ENCODE measurements around the gene CSTF1. TPM values are rescaled to one million over a fixed set of nuclear protein-coding genes. Genes with fewer than 3 reads are reported as not detected.
"Not testable (repeated sequence)": the region's sequence is repeated elsewhere in the genome, so short reads cannot be mapped to it uniquely, and the experiment has no call there.

Gene CSTF1
- total RNA-seq, 1 donor from 2014 or later, result 19.5 TPM

DNA sequence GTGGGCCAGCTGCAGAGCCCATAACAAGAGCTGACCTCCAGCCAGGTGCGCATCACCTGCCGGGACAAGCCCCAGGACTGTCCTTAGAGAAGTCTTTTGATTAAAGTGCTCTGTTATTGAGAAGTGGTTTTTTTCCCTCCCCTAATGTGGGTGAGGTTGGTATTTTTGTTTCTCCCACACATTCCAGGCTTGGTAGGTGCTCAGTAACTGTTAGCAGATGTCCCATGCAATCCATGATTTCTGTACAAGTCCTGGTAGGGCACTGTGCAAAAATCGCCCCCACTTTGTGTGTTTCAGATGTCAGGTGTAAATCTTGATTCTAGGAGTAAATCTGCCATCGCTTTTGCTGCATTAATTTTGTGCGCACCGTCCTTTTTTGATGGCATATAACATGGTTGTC, 29.0 kb upstream of the CSTF1 start:
- no peak for DNase-seq
- no peak for ATAC-seq
- intact Hi-C loops (cut with micrococcal nuclease), result no loop called here

DNA sequence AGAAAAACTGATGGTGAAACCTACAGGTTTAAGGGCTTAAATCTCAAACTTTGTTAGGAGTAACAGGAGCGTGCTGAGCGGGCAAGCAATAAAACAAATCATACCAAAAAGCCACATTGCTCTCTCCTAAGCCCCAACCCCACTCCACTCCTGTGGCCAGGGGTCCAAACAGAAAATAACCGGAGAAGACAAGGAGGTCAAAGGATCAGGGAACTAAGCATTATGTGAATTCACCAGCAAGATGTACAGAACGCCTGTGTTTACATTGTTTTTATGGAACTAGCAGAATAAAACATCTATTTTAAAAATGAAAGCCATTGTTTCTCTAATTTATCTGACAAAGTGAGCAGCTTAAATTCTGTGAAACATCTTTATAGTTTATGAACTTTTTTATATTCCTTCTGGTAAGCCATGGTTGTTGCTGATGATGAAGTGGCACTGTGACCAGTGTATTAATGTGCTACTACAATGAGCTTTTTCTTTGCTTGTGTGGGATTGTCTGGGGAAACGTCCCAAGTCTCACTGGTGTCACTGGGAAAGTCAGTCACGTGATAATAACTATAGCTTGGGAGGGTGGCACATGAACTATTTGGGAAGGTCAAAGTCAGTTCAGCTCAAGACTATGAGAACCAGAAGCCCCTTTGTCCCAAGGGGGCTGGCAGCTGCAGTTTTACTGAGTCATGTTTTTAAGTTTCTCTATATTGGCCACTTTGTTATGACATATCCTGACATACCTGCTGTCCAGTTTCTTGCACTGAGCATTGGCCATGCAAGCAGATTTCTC, 23.9 kb upstream of the CSTF1 start:
- DNase-seq, result no peak
- ATAC-seq, result no peak
- intact Hi-C loops (cut with micrococcal nuclease), result no loop called here

DNA sequence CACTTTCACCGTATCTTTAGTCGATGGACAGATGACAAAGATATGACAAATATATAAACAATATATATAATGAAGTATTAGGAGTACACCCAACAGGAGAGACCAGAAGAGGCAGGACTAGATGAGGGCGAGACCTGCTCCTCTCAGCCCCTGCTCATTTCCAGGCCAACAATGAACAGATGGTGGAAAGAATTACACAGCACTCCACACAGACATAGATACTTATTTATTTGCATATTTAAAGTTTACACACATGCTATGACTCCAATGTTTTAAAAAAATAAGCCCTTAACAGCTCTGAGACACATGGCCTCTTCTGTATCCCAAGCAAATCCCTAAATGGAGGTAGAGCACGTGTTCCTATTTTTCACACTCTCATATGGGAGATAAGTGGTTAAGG, 23.3 kb upstream of the CSTF1 start:
- ATAC-seq, result no peak
- DNase-seq, result no peak
- intact Hi-C loops (cut with micrococcal nuclease), result no loop called here

DNA sequence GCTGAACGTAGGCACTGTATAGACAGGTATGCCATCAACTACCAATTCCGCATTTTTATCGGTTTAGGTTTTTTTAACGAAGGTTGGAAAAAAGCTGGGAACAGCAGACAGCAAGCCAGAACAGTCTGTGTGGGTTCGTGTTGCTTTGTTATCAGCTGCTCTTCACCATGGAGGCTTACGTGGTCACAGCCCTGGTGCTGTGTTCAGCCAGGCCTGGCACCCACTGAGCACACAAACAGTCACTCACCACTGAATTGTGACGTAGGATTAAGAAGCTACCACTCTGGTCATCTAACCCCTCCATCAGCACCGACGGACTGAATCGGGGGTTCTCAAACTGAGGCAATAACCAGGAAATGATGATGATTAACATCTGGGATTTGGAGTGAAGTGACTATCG, 20.5 kb upstream of the CSTF1 start:
- intact Hi-C loops (cut with micrococcal nuclease), result no loop called here
- no peak for DNase-seq
- peak; percentile 66 for ATAC-seq

DNA sequence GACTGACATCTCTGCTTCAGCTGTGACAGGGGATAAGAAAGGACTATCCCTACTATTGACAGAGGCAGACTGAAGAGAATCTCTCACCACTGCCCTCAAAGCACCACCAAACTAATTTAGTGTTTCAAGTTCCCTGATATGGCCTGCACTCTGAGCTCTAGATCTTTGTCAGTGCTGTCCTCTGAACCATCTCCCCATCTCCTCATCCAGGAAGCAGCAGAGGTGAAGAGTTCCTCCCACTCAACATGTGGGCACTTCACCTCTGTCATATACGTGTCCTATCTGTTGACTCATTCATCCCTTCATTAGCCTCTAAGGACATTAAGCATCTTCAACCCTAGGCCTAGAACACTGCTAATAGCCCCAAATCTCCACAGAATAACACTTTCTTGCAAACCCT, 19.6 kb upstream of the CSTF1 start:
- ATAC-seq, result no peak
- DNase-seq, result no peak
- intact Hi-C loops (cut with micrococcal nuclease), result no loop called here

DNA sequence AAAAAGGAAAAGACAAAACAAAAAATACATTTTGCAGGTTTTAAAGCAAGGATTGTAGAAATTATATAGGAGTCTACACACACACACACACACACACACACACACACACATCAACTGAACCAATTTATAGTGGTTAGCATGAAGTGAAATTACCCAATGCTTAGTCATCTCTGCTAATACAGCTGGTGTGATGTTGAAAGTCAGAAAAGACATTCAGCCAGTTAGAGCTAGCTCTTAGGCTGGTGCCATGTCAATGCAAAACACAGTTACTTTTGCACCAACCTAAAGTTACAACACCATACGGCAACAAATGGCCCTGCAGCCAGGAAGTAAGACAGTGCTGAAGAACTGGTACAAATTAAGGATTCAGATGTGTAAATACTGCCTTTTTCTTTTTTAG, 18.5 kb upstream of the CSTF1 start:
- no peak for DNase-seq
- no peak for ATAC-seq
- intact Hi-C loops (cut with micrococcal nuclease), result no loop called here

DNA sequence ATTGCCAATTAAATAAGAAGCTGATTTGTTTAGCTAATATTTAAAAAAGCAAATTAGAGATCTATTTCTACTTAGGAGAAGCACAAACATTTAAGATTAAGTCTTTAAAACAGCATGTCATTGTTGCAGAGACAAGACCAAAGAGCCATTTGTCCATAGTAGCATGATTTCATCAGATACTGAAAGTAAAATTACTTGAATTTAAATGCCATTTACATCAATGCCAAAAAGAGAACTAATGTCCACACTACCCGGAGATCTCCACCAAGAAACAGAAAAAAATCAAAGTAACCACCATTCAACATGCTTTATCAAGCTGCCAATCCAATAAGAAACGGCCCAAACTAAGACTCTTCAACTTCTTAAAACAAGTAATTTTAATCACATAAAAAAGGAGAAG, 16.1 kb upstream of the CSTF1 start:
- no peak for ATAC-seq
- no peak for DNase-seq
- intact Hi-C loops (cut with micrococcal nuclease), result no loop called here

DNA sequence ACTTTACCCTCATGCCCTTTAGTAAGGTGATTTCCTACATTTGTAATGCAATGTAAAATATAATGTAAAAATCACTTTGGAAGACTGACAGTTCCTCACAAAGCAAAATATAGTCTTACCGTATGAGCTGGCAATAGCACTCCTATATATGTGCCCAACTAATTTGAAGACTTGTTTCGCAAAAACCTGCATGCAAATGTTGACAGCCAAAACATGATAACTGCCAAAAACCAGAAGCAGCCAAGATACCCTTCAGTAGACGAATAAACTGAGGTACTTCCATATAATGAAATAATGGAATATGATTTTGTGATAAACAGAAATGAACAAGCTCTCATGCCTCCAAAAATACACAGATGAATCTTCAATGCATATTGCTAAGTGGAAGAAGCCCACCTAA, 14.1 kb upstream of the CSTF1 start:
- DNase-seq, result no peak
- intact Hi-C loops (cut with micrococcal nuclease), result no loop called here
- no peak for ATAC-seq

DNA sequence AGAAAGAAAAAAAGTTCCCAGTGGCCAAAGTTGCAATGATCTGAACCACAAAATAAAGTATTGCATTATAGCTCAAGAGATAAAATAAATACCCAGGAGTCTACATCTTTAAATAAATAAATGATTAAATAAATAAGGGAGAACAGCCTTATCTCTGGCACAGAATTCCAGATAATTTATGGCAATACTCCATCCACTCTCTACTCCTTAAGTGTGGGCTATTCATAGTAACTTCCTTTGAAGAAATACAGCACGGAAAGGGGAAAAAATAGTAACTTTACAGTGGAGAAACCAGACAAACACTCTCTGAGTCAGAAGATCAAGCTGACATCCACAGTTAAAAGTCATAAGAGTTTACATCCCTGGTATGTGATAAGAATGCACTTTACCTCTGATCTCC, 12.1 kb upstream of the CSTF1 start:
- no peak for DNase-seq
- ATAC-seq, result no peak
- intact Hi-C loops (cut with micrococcal nuclease), result no loop called here

DNA sequence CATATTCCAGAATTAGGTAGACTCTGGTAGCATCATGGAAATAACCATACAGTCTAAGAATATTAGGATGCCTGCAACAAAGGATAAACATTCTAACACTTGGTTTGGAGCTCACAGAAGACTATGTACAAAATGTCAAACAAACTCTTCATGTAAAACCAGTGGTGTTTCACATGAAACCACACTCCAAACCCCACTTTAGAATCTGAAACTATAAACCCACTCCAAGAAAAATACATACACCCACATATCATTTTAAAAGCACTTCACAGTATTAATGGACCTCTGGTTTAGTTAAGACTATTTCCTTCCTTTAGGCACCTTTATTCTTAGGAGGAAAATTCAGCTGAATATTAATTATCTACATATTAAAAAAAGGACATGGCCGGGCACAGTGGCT, 10.9 kb upstream of the CSTF1 start:
- DNase-seq (no peak), ATAC-seq (no peak)
- intact Hi-C loops (cut with micrococcal nuclease), result no loop called here

DNA sequence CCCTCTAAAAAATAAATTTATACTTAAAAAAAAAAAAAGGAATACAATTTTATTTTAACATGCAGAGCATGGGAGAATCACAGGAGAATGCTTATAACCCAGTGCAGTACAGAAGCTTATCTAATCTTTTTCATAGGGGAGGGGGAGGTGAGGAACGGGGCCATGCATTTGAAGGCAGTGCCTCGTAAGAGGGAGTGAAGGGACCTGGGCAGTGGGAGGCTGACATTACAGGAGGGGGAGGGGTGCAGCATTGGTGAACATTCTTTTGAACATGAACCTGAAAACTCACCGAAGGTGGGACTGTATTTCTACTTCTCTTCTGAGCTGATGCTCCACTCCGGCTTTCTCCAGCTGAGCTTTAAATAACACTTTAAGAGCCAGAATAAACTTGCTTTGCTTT, 9.7 kb upstream of the CSTF1 start:
- intact Hi-C loops (cut with micrococcal nuclease), result no loop called here
- no peak for ATAC-seq
- DNase-seq, result no peak

DNA sequence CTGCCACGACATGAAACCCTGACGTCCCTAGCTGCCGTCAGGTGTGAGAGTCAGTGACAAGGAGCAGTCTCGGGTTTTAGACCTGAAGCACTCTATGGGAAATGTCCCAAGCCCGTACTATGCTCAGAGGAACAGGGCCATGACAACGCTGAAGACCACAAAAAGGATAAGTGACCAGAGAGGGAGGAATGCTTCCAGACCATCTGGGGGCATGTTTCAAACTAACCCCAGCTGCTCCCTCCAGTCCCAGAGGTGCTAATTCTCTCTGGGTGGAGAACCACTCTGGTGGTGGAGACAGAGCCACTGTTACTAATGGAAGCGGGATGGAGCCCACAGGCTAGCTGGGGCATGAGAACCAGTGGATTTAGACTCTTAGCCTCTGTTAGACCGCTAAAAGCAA, 9.1 kb upstream of the CSTF1 start:
- no peak for ATAC-seq
- DNase-seq, result no peak
- intact Hi-C loops (cut with micrococcal nuclease), result no loop called here

DNA sequence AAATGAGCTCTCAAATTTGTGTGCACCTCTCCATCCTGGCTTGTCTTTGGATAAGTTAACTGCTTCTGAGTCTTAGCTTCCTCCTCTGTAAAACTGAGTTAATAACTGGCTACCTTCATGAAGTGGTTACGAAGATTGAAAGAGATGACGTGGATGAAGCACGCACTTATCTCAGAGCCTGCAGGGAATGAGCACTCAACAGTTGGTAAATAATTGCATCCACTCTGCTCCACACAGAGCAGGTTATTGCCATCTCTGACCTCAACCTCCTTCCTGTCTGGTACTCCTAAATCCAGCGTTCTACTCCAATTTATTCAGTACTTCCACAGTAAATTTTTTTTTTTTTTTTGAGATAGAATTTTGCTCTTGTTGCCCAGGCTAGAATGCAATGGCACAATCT, 7.3 kb upstream of the CSTF1 start:
- intact Hi-C loops (cut with micrococcal nuclease), result no loop called here
- ATAC-seq, result no peak
- no peak for DNase-seq

DNA sequence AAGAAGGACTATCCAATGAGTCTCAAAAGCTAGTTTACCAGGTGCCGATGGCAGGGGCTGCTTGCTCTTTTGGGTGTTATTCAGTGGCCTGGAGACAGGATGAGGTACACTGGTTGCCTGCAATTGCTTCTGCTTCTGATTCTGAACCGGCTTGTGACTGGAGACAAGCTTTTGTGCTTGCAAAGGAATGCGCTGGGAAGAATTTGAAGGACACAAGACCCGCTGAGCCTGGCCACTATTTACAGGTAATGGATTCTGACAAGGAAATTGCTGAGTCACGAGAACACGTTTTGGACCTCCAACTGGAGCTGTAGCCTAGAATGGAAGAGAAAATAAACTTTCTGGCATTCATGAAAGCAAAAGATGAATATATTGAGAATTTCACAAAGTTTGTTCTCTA, 6.2 kb upstream of the CSTF1 start:
- intact Hi-C loops (cut with micrococcal nuclease), result no loop called here
- ATAC-seq (no peak), DNase-seq (no peak)

DNA sequence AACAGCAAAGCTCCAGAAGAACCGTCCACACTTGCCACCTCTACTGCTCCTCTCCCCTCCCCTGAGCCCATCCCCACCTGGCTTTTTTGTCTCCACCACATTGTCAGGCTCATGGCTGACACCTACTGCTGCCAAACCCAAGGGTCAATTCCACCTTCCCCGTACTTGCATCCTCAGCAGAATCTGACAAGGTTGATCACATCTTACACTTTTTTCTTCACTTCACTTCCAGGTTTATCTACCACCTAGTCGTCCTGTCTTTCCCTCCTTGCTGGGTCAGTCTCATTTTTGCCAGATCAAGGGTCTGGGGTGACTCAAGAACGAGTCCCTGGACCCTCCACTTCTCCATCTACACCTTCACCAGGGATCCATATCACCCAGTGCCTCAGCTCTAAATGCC, 3.6 kb upstream of the CSTF1 start:
- intact Hi-C loops (cut with micrococcal nuclease), result no loop called here
- DNase-seq, result no peak
- ATAC-seq, result no peak

DNA sequence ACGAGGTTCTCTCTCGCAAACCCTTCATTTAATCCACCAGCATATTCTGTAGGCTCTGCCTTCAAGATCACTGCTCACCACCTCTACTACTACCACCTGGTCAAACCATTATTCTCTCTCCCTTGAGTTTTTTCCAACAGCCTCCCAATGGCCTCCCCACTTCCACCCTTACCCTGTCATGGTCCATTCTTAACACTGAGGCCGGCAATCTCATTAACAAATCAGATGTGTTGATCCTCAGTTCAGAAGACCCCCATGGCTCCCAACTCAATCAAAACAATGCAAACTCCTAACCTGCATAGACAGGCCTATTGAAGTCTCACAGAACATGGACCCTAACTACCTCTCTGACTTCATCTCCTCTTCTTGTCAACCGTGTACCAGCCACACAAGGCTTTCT, 2.6 kb upstream of the CSTF1 start:
- no peak for ATAC-seq
- intact Hi-C loops (cut with micrococcal nuclease), result no loop called here
- DNase-seq, result no peak

DNA sequence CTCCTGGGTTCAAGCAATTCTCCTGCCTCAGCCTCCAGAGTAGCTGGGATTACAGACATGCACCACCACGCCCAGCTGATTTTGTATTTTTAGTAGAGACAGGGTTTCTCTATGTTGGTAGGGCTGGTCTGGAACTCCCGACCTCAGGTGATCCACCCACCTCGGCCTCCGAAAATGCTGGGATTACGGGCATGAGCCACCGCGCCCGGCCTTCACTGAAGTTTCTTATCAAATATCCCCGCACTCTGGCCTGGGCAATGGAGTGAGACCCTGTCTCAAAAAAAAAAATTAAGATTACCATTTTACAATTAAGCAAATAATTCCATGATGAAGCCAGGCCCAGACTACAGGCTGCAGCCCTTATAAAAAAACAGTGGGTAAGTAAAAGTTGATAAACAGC, 2.0 kb upstream of the CSTF1 start:
- DNase-seq; ATAC-seq; intact Hi-C loops (cut with micrococcal nuclease): not testable (repeated sequence)

DNA sequence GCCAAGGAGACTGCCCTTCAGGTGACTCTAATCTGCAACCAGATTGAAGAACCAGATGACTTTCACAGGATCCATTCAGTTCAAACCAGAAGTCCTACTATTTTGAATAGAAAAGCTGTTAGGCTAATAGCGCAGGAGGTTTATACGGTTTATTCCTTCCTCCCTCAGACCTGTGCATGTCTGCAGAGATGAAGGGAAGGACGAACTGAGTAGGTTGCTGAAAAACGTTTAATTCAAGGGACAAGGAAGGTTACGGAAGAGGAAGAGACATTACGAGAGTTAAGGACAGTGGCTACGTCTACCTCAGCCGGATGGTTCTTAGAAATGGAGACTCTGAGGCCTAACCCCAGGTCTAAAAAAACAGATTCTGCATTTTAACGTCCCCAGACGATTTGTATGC, 1.4 kb upstream of the CSTF1 start:
- ATAC-seq (no peak), DNase-seq (no peak)
- intact Hi-C loops (cut with micrococcal nuclease), result no loop called here

DNA sequence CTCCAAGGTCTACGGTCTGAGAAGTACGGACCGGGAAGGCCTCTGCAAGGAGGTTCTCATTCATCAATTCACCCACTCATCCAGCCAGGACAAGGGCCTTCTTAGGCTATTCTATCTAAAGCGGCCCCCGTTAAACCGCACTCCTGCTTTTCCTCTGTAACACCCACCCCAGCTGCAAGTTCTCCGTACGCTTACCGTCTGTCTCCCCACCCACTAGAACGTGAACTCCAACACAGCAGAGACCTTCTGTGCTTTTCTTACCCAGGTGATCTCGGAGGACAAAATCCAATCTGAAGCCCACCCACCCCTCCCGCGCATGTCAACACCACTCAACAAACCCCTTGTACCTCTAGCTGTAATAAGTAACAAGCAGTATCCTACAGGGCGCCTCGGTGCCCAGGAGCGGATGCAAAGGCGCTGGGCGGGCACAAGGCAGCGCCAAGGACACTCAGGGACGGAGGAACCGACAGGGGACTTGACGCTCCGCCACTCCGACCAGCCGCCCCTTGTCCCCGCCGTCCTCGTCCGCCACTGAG, 781 bp upstream of the CSTF1 start:
- intact Hi-C loops (cut with micrococcal nuclease), result no loop called here
- DNase-seq, result no peak
- peak; percentile 38 for ATAC-seq

DNA sequence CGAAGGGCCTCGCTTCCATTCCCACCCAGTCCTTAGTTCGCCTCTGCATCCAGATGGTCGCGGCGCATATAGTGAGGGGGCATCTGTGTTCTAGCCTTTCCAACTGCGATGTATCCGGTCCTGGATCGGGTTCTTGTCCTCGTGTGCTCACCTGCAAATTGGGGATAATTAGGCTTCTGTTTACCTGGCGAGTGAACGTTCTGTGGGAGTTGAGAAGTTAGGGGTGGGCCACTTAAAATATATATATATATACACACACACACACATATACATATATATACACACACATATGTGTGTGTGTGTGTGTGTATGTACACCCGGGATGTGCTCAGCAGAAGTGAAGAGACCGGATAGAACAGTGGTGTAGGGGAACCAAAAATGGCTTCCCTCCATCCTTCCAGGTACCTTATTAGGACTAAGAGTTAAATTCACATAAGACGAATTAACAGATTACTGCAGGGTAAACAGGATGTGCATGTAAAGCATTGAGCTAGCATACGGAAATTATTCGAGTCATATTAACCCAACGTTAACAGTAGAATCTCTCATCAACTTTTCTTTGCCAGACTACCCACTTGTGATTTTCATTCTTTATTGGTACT, 537 bp downstream of the CSTF1 start:
- ATAC-seq (no peak), DNase-seq (no peak)
- intact Hi-C loops (cut with micrococcal nuclease), result no loop called here

DNA sequence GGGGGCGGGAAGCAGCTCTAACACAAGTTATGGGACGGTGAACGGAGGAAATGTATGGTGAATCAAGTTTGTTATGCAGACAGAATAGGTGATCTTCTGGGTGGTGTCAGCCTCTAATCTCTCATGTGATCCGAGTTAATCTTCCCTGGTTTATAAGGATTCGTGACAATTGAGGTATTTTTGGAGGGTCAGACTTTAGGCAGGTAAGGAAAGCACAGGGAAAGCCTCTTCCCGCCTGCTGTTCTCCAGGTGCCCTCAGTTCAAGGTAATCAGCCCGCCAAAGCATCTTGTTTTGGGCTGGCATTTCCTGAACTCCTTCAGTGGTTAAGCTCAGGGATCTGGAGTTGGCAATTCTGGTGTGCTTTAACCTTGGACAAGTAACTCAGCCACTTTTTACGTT, 1.2 kb downstream of the CSTF1 start:
- no peak for ATAC-seq
- intact Hi-C loops (cut with micrococcal nuclease), result no loop called here
- no peak for DNase-seq

Data from left ventricle myocardium superior (tissue), 1 donor.